LHCN-M2 (cell line): ENCODE measurements around the gene DIP2C. TPM values are rescaled to one million over a fixed set of nuclear protein-coding genes. Genes with fewer than 3 reads are reported as not detected.
"Not testable (repeated sequence)": the region's sequence is repeated elsewhere in the genome, so short reads cannot be mapped to it uniquely, and the experiment has no call there.

Experiments
- DNase-seq: peaks from one replicate; pipeline ENCODE4 v3.0.0-alpha.2; 2012; ENCODE audit warnings: low read depth
- total RNA-seq: library from RNA; depleted of rRNA; stranded (reverse); fragments of >200 nt; gene quantifications from 2 replicates; pipeline ENCODE4 v1.2.3, GENCODE V29; 2014

DIP2C gene
- total RNA-seq, 1 experiment from 2014 or later = 4.9 TPM

DNA sequence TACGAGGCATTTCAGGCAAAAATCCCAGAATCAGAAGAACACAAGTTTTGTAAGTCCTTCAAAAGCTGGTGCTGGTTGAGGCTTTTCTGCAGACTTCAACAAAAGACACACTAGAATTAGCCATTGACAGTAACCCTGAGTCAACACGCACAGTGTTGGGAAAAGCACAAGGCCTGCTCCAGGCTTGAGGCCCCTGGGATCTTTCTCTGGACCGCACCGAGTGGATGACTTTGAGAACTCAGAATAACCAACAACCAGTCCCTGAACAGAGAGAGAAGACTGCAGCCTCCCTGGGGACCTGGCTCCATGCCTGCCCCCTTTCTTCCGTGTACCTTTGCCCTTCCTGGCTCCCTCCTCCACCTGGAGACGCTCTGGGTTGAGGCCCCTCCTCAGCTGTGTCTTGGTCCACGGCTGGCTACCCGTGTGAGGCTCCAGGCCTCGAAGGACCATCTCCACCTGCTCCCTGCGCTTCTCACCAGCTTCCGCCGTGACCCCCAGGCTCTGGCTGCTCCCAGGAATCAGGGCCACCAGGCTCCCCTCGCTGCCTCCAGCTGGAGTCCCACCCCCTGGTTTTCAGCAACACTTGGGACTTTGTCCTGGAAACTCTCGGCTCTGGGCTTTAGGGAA, 28.4 kb downstream of the DIP2C start:
- no peak for DNase-seq

DNA sequence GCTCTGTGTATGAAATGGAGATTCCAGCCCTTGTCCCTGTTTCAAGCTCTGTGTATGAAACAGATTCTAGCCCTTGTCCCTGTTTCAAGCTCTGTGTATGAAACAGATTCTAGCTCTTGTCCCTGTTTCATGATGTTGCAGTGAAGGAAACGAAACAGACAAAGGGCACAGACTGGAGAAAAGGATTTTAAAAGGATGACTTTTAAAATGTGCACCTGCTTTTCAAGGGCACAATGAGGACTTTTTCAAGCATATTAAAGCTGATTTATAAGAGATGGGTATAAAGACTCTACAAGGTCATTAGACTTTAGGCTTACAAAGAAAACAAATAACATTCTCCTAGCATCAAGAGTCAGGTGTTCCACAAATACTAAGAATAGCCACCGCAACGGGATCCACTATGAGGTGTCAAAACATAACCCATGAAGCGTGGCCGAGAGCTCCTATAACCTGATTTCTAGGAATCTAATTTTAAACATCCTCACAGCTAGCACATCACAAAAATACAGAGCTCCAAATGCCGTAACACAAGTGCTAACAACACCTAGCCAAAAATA, 29.0 kb downstream of the DIP2C start:
- no peak for DNase-seq

DNA sequence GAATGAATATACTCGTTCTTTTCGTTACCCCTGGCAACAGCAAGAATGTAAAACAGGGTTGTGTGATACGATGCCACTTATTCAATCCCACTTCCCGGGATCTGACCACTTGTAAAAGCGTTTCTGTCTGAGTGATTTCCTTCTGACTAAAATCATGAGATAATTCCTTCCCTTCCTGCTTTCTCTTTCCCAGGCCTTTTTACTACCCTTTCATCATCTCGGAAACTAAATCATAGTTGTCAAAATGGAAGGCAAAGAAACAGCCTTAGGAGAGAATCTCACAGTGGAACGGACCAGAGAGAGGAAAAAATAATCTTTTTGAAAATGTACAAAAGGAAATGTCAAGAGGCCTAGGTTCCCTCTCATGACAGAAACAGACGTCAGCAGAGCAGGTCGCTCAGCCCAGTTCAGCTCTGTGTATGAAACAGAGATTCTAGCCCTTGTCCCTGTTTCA, 29.8 kb downstream of the DIP2C start:
- peak; percentile 50 for DNase-seq

DNA sequence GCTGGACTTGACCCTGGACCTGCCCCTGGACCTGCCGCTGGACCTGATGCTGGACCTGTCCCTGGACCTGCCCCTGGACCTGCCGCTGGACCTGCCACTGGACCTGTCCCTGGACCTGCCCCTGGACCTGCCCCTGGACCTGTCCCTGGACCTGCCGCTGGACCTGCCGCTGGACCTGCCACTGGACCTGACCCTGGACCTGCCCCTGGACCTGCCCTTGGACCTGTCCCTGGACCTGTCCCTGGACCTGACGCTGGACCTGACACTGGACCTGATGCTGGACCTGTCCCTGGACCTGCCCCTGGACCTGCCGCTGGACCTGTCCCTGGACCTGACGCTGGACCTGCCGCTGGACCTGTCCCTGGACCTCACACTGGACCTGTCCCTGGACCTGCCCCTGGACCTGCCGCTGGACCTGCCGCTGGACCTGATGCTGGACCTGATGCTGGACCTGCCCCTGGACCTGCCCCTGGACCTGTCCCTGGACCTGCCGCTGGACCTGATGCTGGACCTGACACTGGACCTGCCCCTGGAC, 31.6 kb downstream of the DIP2C start:
- DNase-seq = not testable (repeated sequence)

DNA sequence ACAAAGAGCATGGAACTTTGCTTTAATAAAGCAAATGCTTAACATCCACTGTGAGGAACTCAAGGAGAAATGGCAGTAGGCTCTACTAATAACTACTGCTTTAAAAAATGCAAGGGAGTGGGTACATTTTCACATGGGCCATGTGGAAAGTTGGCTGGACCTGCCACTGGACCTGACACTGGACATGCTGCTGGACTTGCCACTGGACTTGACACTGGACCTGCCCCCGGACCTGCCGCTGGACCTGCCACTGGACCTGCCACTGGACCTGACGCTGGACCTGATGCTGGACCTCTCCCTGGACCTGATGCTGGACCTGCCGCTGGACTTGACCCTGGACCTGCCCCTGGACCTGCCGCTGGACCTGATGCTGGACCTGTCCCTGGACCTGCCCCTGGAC, 32.6 kb downstream of the DIP2C start:
- no peak for DNase-seq

DNA sequence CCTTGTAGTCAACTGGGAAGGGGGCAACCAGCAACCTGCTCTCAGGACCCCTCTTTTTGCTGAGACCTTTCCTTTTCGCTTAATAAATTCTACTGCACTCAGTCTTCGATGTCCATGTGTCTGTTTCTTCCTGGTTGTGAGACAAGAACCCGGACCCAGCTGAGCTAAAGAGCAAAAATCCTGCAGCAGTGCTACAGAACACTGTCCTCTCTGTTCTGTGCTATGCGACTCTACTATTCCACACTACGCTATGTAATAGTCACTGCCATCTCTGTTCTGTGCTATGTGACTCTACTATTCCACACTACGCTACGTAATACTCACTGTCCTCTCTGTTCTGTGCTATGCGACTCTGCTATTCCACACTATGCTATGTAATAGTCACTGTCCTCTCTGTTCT, 34.3 kb downstream of the DIP2C start:
- no peak for DNase-seq

DNA sequence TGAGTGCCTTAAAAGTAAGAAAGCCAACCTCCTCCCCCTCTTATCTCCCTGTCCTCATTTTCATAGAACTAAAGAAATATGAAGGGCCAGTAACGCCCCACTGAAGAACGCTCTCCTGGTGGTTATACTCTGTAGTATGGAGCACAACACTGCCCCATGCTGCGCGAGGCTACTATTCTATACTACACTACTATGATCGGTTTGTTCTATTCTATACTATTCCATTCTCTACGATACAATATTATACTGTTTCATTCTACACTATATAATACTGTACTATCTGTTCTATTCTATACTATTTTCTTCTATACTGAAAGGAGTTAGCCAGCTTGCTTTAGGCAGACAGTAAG, 34.8 kb downstream of the DIP2C start:
- DNase-seq = no peak

DNA sequence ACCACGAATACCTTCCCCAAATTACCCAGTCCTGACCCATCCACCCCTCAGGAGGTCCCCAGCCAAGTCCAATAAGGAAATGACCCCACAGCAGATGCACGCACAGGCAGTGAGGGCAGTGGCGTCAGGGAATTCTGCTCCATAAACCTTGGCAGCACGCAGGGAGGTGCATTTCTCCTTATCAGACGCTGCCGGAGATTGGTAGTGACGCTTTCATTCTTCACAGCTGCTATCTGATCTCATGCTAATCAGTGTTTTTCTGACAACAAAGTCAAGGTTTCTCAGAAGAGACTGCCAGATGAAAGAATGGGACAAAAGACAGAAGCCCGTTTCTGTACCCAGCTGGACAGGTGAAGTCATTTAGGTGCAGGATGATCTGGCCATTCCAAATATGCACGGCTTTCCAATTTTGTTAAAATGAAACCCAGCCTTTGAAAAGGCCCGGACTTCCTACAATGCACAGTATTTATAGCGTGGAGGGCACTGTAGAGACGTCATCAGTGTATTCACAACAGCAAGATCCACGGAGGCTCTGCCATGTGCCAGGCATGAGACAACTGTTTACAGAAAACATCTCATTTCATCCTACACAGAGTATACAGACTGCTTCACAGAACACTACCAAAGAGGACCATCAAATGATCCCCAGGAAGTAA, 35.3 kb downstream of the DIP2C start:
- DNase-seq = no peak

DNA sequence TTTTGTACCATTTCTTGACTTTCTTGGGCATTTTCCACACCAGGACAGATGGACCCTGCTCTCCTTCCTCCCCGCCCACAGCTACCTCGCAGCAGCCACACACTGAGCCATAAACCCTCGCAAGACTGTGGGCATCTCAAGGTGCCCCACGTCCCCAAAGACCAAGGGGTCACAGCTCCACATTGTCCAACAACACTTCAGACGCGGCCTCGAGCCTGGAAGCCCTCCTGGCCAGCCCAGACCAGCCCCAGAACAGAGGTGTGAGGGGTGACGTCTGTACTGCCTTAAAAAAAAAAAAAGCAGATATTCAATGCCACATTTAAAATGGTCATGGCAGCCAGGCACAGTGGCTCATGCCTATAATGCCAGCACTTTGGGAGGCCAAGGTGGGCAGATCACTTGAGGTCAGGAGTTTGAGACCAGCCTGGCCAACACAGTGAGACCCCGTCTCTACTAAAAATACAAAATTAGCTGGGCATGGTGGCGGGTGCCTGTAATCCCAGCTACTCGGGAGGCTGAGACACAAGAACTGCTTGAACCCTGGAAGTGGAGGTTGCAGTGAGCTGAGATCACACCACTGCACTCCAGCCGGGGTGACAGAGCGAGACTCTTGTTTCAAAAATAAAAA, 36.5 kb downstream of the DIP2C start:
- not testable (repeated sequence) for DNase-seq

DNA sequence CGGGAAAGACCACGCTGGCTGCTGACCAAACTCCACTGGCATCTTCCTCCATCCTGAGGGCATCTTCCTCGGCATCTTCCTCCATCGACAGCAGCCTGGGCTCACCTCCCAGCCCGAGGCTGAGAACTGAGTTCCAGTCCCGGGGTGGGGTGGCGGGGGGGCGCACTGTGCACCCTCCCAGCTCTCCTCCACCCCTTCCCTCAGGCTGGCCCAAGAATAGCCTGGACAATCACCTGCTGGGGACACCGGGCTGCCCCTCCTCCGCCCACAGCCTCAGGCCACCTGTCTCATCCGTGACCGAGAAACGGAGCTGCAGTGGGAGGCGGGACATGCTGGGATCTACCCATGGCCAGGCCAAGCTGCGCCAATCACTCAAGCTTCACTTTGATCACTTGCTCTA, 37.2 kb downstream of the DIP2C start:
- no peak for DNase-seq

DNA sequence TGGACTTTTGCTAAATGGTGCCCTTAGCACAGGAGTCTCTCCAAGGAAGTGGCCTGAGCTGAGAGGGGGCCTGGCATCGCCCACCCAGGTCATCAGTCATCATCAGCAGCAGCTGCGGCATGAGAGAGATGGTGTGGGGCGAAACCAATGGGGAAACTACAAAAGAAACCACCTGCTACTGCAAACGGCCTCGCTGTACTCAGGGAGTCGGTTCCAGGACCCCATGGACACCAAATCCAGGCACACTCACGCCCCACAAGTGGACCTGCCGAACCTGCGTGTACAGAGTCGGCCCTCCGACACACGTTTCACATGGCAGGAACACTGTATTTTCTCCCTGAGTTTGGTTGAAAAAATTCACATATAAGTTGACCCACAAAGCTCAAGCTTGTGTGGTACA, 37.8 kb downstream of the DIP2C start:
- no peak for DNase-seq

DNA sequence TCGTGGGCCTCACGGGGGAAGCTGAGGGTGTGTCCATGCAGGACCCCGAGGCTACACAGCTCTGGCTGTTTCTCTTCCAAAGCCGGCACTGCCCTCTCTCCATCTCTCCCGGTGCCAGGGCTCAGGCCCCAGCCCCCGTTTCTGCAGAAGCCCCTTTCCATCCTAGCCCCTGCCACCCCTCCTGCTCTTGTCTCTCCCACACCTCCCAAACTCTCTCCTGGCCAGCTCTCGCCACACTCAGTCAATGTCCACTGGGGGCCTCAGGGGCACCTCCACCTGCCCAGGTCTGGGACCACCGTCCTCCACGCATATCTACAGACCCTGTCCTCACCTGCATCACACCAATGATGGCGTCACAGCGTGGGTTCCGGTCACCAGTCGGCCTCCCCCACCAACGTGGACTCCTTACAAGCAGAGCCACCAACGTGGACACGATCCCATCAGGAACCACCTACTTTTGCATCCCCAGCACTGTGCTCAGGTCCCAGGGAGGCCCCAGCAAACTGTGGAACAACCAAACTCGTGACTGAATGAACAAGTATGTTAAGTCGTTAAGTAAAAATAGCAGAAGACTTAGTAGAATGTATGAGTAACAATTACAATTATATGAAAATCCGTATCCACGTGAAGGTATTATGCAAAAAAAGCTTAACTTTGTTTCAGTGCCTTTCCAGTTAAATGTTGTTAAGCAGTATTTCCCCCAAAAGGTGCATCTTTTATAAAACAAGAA, 38.4 kb downstream of the DIP2C start:
- no peak for DNase-seq

DNA sequence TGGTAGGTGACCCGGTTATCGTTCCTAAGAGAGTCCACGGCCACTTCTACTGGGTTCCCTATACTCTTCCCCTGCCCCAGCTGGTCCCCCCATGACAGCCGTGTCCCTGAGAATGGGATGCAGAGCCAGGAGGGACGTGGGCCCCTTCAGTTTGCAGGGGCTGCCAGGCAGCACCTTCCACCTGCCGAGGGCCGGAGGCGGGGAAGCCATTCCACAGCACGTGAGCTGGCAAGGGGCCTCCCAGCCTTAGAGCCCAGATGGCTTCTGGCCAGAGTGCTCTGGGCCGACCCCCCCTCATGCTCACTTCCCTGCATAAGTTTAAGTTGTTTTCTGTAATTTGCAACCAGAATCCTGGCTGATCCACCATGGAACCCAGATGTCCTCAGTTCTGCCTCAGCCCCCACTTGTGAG, 39.0 kb downstream of the DIP2C start:
- DNase-seq = no peak

DNA sequence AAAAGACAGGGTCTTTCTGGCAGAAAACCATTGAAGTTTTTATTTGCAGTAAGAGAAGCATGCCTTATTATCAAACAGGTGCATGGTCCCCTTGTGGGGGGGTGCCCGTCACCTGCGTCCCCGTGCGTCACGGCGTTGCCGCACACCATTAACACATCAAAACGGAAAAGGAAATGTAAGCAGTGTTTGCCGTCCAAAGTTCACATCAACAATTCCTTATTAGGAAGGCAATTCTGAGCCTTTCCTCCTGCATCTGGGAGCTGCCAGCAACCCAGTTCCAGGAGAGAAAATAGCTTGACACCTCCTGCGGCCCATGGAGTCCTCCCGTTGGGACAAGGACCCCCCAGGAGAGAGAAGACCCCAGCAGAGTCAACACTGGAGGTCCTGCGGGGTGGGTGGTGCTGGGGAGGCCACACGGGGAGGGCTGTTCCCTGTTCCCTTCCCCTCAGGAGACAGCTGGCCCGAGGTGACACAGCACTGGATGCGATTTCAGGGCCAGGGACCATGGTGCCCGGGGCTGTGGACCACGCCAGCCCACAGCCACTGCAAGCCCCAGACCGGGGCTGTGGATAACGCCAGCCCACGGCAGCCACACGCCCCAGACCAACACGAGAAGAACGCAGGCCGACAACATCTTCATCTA, 39.5 kb downstream of the DIP2C start:
- no peak for DNase-seq

DNA sequence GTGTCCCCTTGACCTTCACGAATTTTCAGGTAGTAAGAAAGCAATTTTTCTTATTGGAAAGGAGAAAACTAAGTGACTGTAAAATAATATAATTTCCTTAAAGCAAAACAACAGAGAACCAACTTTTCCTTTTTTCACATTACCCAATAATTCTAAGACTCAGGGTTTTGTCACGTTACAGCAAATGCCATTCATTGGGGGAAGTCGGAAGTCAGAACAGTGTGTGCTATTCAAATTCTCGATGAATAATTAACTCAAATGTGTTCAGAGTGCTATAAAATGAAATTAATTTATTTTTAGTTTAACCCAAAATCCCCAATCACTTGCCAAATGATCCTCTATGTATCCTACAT, 40.0 kb downstream of the DIP2C start:
- DNase-seq = no peak

DNA sequence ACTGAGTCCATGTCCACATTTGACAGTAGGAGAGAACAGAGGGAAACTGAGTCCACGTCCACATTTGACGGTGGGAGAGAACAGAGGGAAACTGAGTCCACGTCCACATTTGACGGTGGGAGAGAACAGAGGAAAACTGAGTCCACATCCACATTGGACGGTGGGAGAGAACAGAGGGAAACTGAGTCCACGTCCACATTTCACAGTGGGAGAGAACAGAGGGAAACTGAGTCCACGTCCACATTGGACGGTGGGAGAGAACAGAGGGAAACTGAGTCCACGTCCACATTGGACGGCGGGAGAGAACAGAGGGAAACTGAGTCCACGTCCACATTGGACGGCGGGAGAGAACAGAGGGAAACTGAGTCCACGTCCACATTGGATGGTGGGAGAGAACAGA, 42.4 kb downstream of the DIP2C start:
- DNase-seq = not testable (repeated sequence)

DNA sequence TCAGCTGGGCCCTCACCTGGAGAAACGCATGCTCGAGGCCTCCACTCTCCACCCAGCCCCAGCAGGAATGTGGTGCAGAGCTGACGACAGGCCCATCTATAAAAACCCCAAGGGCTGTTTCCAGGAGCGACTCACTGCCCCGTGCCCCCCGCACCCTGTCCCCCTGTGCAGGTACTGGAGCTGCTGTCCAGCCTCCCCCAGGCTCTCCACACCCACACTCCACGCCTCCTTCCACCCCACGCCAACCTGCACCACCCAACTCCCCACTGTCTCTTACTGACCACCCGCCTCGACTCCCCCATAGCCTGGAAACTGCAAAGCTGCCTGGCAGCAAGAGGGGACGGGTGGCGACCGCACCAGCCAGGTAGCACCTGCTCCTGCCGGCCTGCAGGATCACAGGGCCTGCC, 43.3 kb downstream of the DIP2C start:
- no peak for DNase-seq

DNA sequence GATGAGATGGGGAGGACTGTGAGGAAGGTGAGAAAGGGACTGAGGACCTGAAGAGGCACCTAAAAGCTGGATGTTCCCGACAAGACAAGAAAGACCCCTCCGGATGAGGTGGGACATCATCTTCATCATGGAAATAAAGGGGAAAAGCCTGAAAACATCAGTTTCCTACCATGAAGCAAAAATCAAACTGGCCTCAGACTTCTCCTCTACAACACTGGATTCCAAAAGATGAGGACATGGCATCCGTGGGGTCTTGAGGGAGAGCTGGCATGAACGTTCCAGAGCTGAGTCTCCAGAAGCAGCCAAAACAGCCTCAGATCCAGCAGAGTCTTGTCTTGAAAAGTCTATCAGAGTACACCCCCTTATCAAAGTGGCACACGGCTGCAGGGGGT, 44.5 kb downstream of the DIP2C start:
- DNase-seq = no peak

DNA sequence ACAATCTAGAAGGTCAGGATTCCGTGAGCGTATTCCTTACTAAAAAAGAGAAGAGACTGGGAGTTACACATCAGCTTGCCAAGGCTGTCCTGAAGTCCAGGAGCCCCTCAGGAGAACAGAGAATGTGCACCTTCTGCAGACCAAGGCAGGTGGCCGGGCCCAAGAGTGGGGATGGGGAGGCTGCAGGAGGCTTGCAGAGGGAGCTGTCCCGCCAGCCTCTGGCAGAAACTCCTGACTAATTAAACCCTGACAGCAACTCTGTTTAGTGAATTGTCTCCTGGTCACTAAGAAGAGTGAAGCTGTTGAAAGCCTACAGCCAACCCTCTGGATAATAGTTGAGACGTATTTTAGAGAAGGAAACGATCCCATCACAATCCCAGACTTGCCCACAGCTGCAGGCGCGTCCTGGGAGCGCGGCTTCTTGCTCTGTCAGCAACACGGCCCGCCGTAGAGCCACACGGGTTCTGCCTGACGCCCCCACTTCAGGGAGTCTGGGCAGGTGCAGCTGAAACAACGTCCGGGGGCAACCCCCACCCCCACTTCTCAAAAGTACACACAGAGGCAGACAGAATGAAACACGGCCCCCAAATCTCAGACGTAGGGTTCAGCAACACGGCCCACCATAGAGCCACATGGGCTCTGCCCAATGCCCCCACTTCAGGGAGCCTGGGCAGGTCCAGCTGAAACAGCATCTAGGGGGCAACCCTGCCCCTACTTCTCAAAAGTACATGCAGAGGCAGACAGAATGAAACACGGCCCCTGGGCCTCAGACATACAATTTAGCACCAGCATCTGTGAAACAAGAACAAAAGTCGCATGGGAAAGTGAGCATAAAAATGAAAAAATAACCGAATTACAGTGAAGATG, 45.2 kb downstream of the DIP2C start:
- no peak for DNase-seq

DNA sequence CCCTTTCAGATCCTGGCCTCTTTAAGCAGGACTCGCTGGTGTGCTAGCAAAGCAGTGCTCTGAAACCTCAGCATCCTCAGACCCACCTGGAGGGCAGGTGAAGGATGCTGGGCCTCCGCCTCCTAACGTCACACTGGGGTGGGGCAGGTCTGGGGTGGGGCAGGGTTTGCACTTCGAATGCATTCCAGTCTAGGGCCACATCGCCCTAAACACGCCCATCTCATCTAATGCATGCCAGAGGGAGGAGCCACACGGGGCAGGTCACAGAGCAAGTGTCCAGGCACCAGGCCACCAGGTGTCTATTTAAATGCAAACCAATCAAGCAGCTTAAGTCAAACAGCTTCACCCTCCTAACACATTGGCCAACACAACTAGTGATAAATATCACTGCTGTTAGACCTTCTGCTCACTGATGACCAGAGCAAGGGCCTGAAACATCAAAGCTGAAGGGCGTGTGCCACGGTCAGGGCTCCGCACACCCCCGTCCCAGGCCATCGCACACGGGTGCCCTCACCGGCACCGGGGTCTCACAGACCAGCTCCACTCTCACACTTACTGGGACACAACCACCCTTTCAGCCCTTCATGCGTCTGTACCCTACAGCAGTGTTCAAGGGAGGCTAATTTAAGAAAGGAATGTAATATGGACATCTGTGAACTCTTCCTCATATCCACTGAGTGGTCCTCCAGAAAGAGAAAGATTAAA, 47.1 kb downstream of the DIP2C start:
- DNase-seq = no peak
